Epithelial cell of proximal tubule (primary cell): ENCODE measurements around the gene DNAJC15. TPM values are rescaled to one million over a fixed set of nuclear protein-coding genes. Genes with fewer than 3 reads are reported as not detected.
"Not testable (repeated sequence)": the region's sequence is repeated elsewhere in the genome, so short reads cannot be mapped to it uniquely, and the experiment has no call there.

Experiments
- DNase-seq: peaks from one replicate; pipeline ENCODE4 v3.0.0-alpha.2; 2011; ENCODE audit warnings: low read depth
- H3K4me3 ChIP-seq: 2 replicates; pipeline ENCODE4 v1.5.1; 2011; ENCODE audit warnings: low read depth, mild to moderate bottlenecking, low read length
- CTCF ChIP-seq: conservative IDR thresholded peaks from 2 replicates; pipeline ENCODE4 v1.5.1; 2012; ENCODE audit warnings: low read depth, mild to moderate bottlenecking, low read length
- total RNA-seq: library from RNA; depleted of rRNA; stranded (reverse); fragments of >200 nt; gene quantifications from 2 replicates; pipeline ENCODE4 v1.2.3, GENCODE V29; 2015

Gene DNAJC15
- total RNA-seq, 1 donor from 2014 or later: 37.5 TPM

- TF ChIP-seq CTCF: no peak
- H3K4me3 ChIP-seq: no peak overlapping the region
- DNase-seq: no peak
These were observed 8.5 kb downstream of the DNAJC15 start for GRCh38 chr13:43031881-43032280.

GRCh38 chr13:43033038-43033437, 9.7 kb downstream of the DNAJC15 start:
- no peak overlapping the region for H3K4me3 ChIP-seq
- no peak for TF ChIP-seq CTCF
- no peak for DNase-seq

GRCh38 chr13:43036351-43037250, 13.2 kb downstream of the DNAJC15 start:
- no peak overlapping the region for H3K4me3 ChIP-seq
- no peak for DNase-seq
- no peak for TF ChIP-seq CTCF

- no peak for TF ChIP-seq CTCF
- no peak for DNase-seq
- H3K4me3 ChIP-seq: no peak overlapping the region
These were observed 16.6 kb downstream of the DNAJC15 start for GRCh38 chr13:43039966-43040365.

GRCh38 chr13:43040581-43041368, 17.4 kb downstream of the DNAJC15 start:
- not testable (repeated sequence) for DNase-seq

GRCh38 chr13:43041369-43041921, 18.1 kb downstream of the DNAJC15 start:
- DNase-seq: no peak
- TF ChIP-seq CTCF: no peak
- H3K4me3 ChIP-seq: no peak overlapping the region

More at GRCh38 chr13:43040581-43041368, 17.4 kb downstream of the DNAJC15 start:
- not testable (repeated sequence) for H3K4me3 ChIP-seq

GRCh38 chr13:43042410-43042921, 19.1 kb downstream of the DNAJC15 start:
- no peak overlapping the region for H3K4me3 ChIP-seq
- DNase-seq: no peak
- no peak for TF ChIP-seq CTCF
